ENCODE results near the gene GATA3. TPM values are rescaled to one million over a fixed set of nuclear protein-coding genes. Genes with fewer than 3 reads are reported as not detected.

Gene GATA3
- polyA plus RNA-seq, 1 donor from 2014 or later: not detected

GRCh38 chr10:8092428-8092827, 37.9 kb downstream of the GATA3 start:
- no peak for TF ChIP-seq SMC3 (conservative IDR thresholded peaks at IDR 0.05; ENCODE audit: poor library complexity)
- no peak for TF ChIP-seq EP300 (conservative IDR thresholded peaks at IDR 0.05; ENCODE audit: poor library complexity, severe bottlenecking)
- no peak for TF ChIP-seq TAF1 (IDR thresholded peaks at IDR 0.05; ENCODE audit: low read depth)
- no peak for TF ChIP-seq RAD21 (conservative IDR thresholded peaks at IDR 0.05)
- TF ChIP-seq MXI1 (conservative IDR thresholded peaks at IDR 0.05; ENCODE audit: poor library complexity, severe bottlenecking): no peak
- no peak overlapping the region for H3K4me3 ChIP-seq (ENCODE audit: low read length)
- no peak overlapping the region for H3K9ac ChIP-seq (ENCODE audit: low read length)
- no peaks in the 10 kb centered on the region for H4K20me1 ChIP-seq (ENCODE audit: insufficient read depth)
- no peaks in the 10 kb centered on the region for H3K36me3 ChIP-seq (ENCODE audit: insufficient read depth, low read length)
- H3K9me3 ChIP-seq (ENCODE audit: low read length): no peaks in the 10 kb centered on the region
- H3K4me2 ChIP-seq (ENCODE audit: low read length): no peak overlapping the region
- no peaks in the 10 kb centered on the region for H3K9me2 ChIP-seq (ENCODE audit: insufficient read depth, low read length)
- no peaks in the 10 kb centered on the region for H3K27me3 ChIP-seq (ENCODE audit: insufficient read depth, low read depth, low read length)
- H3K27ac ChIP-seq (ENCODE audit: low read length): no peak overlapping the region
- H3K79me2 ChIP-seq (replicated peaks; ENCODE audit: insufficient read depth, low read length): no peaks in the 10 kb centered on the region
- H2AFZ ChIP-seq (ENCODE audit: low read depth, low read length): no peak overlapping the region
- no peaks in the 10 kb centered on the region for H3F3A ChIP-seq (ENCODE audit: insufficient read depth, low read length, poor library complexity, severe bottlenecking)

- H3K27me3 ChIP-seq (ENCODE audit: insufficient read depth, low read depth, low read length): no peaks in the 10 kb centered on the region
- no peak overlapping the region for H3K4me2 ChIP-seq (ENCODE audit: low read length)
- TF ChIP-seq EP300 (conservative IDR thresholded peaks at IDR 0.05; ENCODE audit: poor library complexity, severe bottlenecking) (no peak), TAF1 (IDR thresholded peaks at IDR 0.05; ENCODE audit: low read depth) (no peak), REST (IDR thresholded peaks at IDR 0.05; ENCODE audit: borderline replicate concordance) (no peak), MXI1 (conservative IDR thresholded peaks at IDR 0.05; ENCODE audit: poor library complexity, severe bottlenecking) (no peak), SMC3 (conservative IDR thresholded peaks at IDR 0.05; ENCODE audit: poor library complexity) (no peak), CTCF (IDR thresholded peaks at IDR 0.05; ENCODE audit: poor library complexity, severe bottlenecking) (no peak)
- H3K27ac ChIP-seq (ENCODE audit: low read length): no peak overlapping the region
- H2AFZ ChIP-seq (ENCODE audit: low read depth, low read length): no peak overlapping the region
- H3K9me3 ChIP-seq (ENCODE audit: low read length): no peaks in the 10 kb centered on the region
- no peaks in the 10 kb centered on the region for H3F3A ChIP-seq (ENCODE audit: insufficient read depth, low read length, poor library complexity, severe bottlenecking)
- no peak overlapping the region for H3K9ac ChIP-seq (ENCODE audit: low read length)
- no peaks in the 10 kb centered on the region for H3K79me2 ChIP-seq (replicated peaks; ENCODE audit: insufficient read depth, low read length)
- H3K36me3 ChIP-seq (ENCODE audit: insufficient read depth, low read length): no peaks in the 10 kb centered on the region
- H4K20me1 ChIP-seq (ENCODE audit: insufficient read depth): no peaks in the 10 kb centered on the region
- no peak overlapping the region for H3K4me3 ChIP-seq (ENCODE audit: low read length)
- no peaks in the 10 kb centered on the region for H3K9me2 ChIP-seq (ENCODE audit: insufficient read depth, low read length)
These were observed 41.5 kb downstream of the GATA3 start for GRCh38 chr10:8095959-8096358.

GRCh38 chr10:8096931-8097330, 42.4 kb downstream of the GATA3 start:
- Histone ChIP-seq H3K27ac (ENCODE audit: low read length) (no peak overlapping the region), H3K4me2 (ENCODE audit: low read length) (no peak overlapping the region), H3K4me3 (ENCODE audit: low read length) (no peak overlapping the region), H2AFZ (ENCODE audit: low read depth, low read length) (no peak overlapping the region), H3K9ac (ENCODE audit: low read length) (no peak overlapping the region), H3K27me3 (ENCODE audit: insufficient read depth, low read depth, low read length) (no peaks in the 10 kb centered on the region), H3F3A (ENCODE audit: insufficient read depth, low read length, poor library complexity, severe bottlenecking) (no peaks in the 10 kb centered on the region), H3K9me2 (ENCODE audit: insufficient read depth, low read length) (no peaks in the 10 kb centered on the region), H4K20me1 (ENCODE audit: insufficient read depth) (no peaks in the 10 kb centered on the region), H3K36me3 (ENCODE audit: insufficient read depth, low read length) (no peaks in the 10 kb centered on the region), H3K79me2 (replicated peaks; ENCODE audit: insufficient read depth, low read length) (no peaks in the 10 kb centered on the region), H3K9me3 (ENCODE audit: low read length) (no peaks in the 10 kb centered on the region)
- TF ChIP-seq MXI1 (conservative IDR thresholded peaks at IDR 0.05; ENCODE audit: poor library complexity, severe bottlenecking) (no peak), TAF1 (IDR thresholded peaks at IDR 0.05; ENCODE audit: low read depth) (no peak), POLR2AphosphoS5 (IDR thresholded peaks at IDR 0.05) (no peak), RAD21 (conservative IDR thresholded peaks at IDR 0.05) (no peak), REST (IDR thresholded peaks at IDR 0.05; ENCODE audit: borderline replicate concordance) (no peak), CTCF (IDR thresholded peaks at IDR 0.05; ENCODE audit: poor library complexity, severe bottlenecking) (no peak), EZH2 (IDR thresholded peaks at IDR 0.05; ENCODE audit: borderline replicate concordance, insufficient read depth, low read length, poor library complexity, severe bottlenecking) (no peak), SMC3 (conservative IDR thresholded peaks at IDR 0.05; ENCODE audit: poor library complexity) (no peak), EP300 (conservative IDR thresholded peaks at IDR 0.05; ENCODE audit: poor library complexity, severe bottlenecking) (no peak)

Measured in neural cell (in vitro differentiated cells).